MCF 10A (cell line): ENCODE results near the gene RPS6KC1. TPM values are rescaled to one million over a fixed set of nuclear protein-coding genes. Genes with fewer than 3 reads are reported as not detected.

ENCODE experiments used
- BruUV-seq: library from RNA; stranded (reverse); fragments of 400-500 nt; replicated peaks from 2 replicates; lab custom pipeline; 2021; lab: Mats Ljungman, UMichigan
- CTCF ChIA-PET: fragments of 300-600 bp; sonication (Branson Sonifier 250); formaldehyde crosslinking; extraction: SDS; loops from one replicate; lab custom pipeline; 2021; ENCODE audit warnings: antibody characterized with exemption, inconsistent platforms; lab: Yijun Ruan, JAX
- POLR2A ChIA-PET: fragments of 300-600, 350-650 bp; sonication (Branson Sonifier 250); formaldehyde crosslinking; extraction: SDS; loops from one replicate; lab custom pipeline; 2020; ENCODE audit warnings: antibody characterized with exemption, inconsistent platforms; lab: Yijun Ruan, JAX
- DNase-seq: peaks from one replicate; pipeline ENCODE4 v3.0.0-alpha.2; 2018; ENCODE audit not compliant: unreplicated experiment
- H3K27ac Mint-ChIP-seq: one replicate; pipeline ENCODE4 v1.8.0; 2022; ENCODE audit warnings: mild to moderate bottlenecking, low read depth, mixed read lengths; ENCODE audit not compliant: unreplicated experiment
- H3K27me3 Mint-ChIP-seq: one replicate; pipeline ENCODE4 v1.8.0; 2022; ENCODE audit warnings: mixed read lengths; ENCODE audit not compliant: insufficient read depth, unreplicated experiment
- H3K36me3 Mint-ChIP-seq: one replicate; pipeline ENCODE4 v1.8.0; 2022; ENCODE audit warnings: mild to moderate bottlenecking, moderate library complexity, mixed read lengths; ENCODE audit not compliant: insufficient read depth, unreplicated experiment
- H3K4me1 Mint-ChIP-seq: one replicate; pipeline ENCODE4 v1.8.0; 2022; ENCODE audit warnings: mixed read lengths; ENCODE audit not compliant: insufficient read depth, unreplicated experiment
- H3K4me3 Mint-ChIP-seq: one replicate; pipeline ENCODE4 v1.8.0; 2022; ENCODE audit warnings: mild to moderate bottlenecking, moderate library complexity, mixed read lengths; ENCODE audit not compliant: unreplicated experiment
- H3K9me3 Mint-ChIP-seq: one replicate; pipeline ENCODE4 v1.8.0; 2022; ENCODE audit warnings: mixed read lengths; ENCODE audit not compliant: unreplicated experiment
- intact Hi-C: fragments of 100-400 bp; cut with micrococcal nuclease; formaldehyde crosslinking; loops from 2 replicates; pipeline ENCODE4 v1.14.1; 2022
- total RNA-seq: library from RNA; stranded (reverse); gene quantifications from 2 replicates; pipeline ENCODE4 v1.2.3, GENCODE V29; 2022
- TF ChIP-seq, protein P1 (sequence below): fragments of 200-600 bp; IDR thresholded peaks from one replicate; pipeline ENCODE4 v1.8.0; 2022; ENCODE audit warnings: antibody characterized with exemption, mild to moderate bottlenecking; ENCODE audit not compliant: unreplicated experiment

RPS6KC1 gene
- total RNA-seq, 1 experiment from 2014 or later = 24.5 TPM

DNA sequence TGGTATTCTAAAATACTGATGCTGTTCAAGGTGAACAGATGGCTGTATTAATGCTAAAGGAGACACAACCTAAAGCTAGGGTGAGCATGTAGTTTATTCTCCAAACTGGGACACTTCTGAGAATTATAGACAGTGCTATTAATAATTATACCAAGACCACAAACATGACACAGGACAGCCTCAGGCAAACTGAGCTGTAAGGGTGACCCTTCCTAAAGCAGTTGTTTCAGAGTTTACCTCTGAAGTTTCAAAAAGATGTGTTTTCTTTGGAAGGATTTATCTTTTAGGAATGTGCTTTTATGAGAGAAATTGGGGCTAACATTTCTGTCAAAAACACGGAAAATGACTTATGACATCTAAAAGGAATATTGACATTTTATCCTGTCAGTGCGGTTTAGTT is 68.8 kb downstream of the RPS6KC1 start:
- H3K4me1 Mint-ChIP-seq = peaks cover 26% of the 10 kb centered on the region
- POLR2A ChIA-PET = no interaction called here
- CTCF ChIA-PET = interaction anchor here (0.6 to 11.0 kb wide), 16 partner anchors 8 to 1517 kb away, joined by 3 to 106 read pairs (median 4); no protein-coding TSS in a partner anchor

DNA sequence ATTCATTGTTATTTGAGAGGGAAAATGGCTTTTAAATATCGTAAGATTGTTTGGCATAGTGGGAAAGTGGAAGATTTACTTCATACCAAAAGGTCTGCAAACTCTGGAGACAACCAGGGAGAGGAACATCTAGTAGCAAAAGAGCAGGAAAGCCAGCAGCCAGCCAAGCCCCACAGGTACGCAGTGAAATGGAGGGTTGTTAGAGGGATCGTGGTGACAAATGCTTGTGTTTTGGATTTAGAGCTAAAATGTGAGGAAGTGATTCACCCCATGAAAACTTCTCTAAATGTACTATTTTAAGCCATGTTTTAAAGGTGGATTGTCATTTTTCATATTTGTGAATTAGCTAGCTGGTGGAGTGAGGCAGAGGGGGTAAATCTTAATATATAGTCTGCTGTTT is 69.3 kb downstream of the RPS6KC1 start:
- Mint-ChIP-seq H3K36me3 (no peaks in the 10 kb centered on the region), H3K9me3 (peaks cover 3% of the 10 kb centered on the region), H3K4me1 (peaks cover 26% of the 10 kb centered on the region), H3K27me3 (no peaks in the 10 kb centered on the region), H3K4me3 (no peak overlapping the region), H3K27ac (no peak overlapping the region)
- DNase-seq = no peak
- intact Hi-C loops = loop anchor here (5.0 to 10.0 kb wide), 2 partner anchors 444 to 1092 kb away; no protein-coding TSS in a partner anchor
- TF ChIP-seq, protein P1, sequence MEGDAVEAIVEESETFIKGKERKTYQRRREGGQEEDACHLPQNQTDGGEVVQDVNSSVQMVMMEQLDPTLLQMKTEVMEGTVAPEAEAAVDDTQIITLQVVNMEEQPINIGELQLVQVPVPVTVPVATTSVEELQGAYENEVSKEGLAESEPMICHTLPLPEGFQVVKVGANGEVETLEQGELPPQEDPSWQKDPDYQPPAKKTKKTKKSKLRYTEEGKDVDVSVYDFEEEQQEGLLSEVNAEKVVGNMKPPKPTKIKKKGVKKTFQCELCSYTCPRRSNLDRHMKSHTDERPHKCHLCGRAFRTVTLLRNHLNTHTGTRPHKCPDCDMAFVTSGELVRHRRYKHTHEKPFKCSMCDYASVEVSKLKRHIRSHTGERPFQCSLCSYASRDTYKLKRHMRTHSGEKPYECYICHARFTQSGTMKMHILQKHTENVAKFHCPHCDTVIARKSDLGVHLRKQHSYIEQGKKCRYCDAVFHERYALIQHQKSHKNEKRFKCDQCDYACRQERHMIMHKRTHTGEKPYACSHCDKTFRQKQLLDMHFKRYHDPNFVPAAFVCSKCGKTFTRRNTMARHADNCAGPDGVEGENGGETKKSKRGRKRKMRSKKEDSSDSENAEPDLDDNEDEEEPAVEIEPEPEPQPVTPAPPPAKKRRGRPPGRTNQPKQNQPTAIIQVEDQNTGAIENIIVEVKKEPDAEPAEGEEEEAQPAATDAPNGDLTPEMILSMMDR = no peak
- POLR2A ChIA-PET = no interaction called here
- CTCF ChIA-PET = interaction anchor here (0.6 to 11.0 kb wide), 13 partner anchors 8 to 1209 kb away, joined by 3 to 106 read pairs (median 5); no protein-coding TSS in a partner anchor
- BruUV-seq = no TSS peak

More for the DNA sequence above, 68.8 kb downstream of the RPS6KC1 start:
- BruUV-seq = no TSS peak
- DNase-seq = peak; percentile 37
- Mint-ChIP-seq H3K4me3 (no peak overlapping the region), H3K36me3 (no peaks in the 10 kb centered on the region), H3K27me3 (no peaks in the 10 kb centered on the region), H3K27ac (no peak overlapping the region), H3K9me3 (peaks cover 5% of the 10 kb centered on the region)
- intact Hi-C loops = loop anchor here (5.0 to 10.0 kb wide), 2 partner anchors 445 to 1093 kb away; no protein-coding TSS in a partner anchor
- TF ChIP-seq, protein P1 = no peak

DNA sequence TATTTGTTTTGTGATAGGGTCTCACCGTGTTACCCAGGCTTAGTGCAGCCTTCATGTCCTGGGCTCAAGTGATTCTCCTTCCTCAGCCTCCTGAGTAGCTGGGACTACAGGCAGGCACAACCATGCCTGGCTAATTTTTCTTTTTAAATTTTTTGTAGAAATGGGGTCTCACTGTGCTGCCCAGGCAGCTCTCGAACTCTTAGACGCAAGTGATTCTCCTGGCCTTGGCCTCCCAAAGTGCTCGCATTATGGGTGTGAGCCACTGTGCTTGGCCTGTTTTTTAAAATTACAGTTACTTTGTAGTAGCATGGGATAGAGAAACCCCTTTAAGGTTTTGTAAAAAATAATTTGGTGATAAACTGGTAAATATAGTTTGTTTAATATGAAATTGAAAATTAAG is 69.9 kb downstream of the RPS6KC1 start:
- no TSS peak for BruUV-seq
- TF ChIP-seq, protein P1 = no peak
- no peaks in the 10 kb centered on the region for H3K27me3 Mint-ChIP-seq
- DNase-seq = no peak
- no peak overlapping the region for H3K4me3 Mint-ChIP-seq
- H3K27ac Mint-ChIP-seq = no peak overlapping the region
- peaks cover 26% of the 10 kb centered on the region for H3K4me1 Mint-ChIP-seq
- no peaks in the 10 kb centered on the region for H3K9me3 Mint-ChIP-seq
- ChIA-PET CTCF (interaction anchor here (0.6 to 11.0 kb wide), 20 partner anchors 8 to 1210 kb away, joined by 3 to 106 read pairs (median 8); no protein-coding TSS in a partner anchor), POLR2A (no interaction called here)
- no peaks in the 10 kb centered on the region for H3K36me3 Mint-ChIP-seq
- intact Hi-C loops = loop anchor here (5.0 to 10.0 kb wide), 2 partner anchors 444 to 1091 kb away; no protein-coding TSS in a partner anchor

DNA sequence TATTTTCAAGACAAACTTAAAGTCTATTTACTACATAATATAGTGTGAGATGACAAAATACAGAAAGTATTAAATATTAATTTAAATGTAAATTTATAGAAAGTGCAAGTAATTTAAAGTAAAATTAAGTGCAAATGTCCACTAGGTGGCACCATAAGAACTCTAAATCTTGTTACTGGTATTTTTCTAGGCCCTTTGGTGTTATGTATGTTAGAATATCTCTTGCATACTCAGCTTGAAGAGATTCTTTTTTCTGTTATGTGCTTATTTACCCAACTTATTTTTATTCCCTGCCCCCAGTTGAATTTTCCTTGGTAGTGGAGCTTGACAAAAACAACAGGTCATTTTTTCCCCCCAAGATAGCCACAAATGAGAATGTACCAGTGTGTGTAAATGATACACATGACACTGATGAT is 71.5 kb downstream of the RPS6KC1 start:
- H3K4me1 Mint-ChIP-seq = peaks cover 26% of the 10 kb centered on the region
- peak overlapping the region; percentile 61 for H3K27ac Mint-ChIP-seq
- TF ChIP-seq, protein P1 = peak; percentile 74
- ChIA-PET CTCF (interaction anchor here (0.5 to 11.0 kb wide), 58 partner anchors 8 to 1933 kb away, joined by 3 to 106 read pairs (median 4); no protein-coding TSS in a partner anchor), POLR2A (interaction anchor here (0.7 to 1.8 kb wide), 2 partner anchors 79 to 1214 kb away, joined by 3 to 10 read pairs; no protein-coding TSS in a partner anchor)
- peak; percentile 75 for DNase-seq
- intact Hi-C loops = loop anchor here (1.0 to 10.0 kb wide), 6 partner anchors 122 to 1206 kb away; no protein-coding TSS in a partner anchor
- no peaks in the 10 kb centered on the region for H3K9me3 Mint-ChIP-seq
- H3K27me3 Mint-ChIP-seq = no peaks in the 10 kb centered on the region
- no TSS peak for BruUV-seq
- no peaks in the 10 kb centered on the region for H3K36me3 Mint-ChIP-seq
- no peak overlapping the region for H3K4me3 Mint-ChIP-seq
